Stimulated activated CD4-positive, alpha-beta T cell treated with anti-CD3 and anti-CD28 coated beads, Interleukin-4, amount 100 ng/mL, for 4 hours (primary cell): ENCODE data around the gene TMPRSS6.
"Not testable (repeated sequence)": the region's sequence is repeated elsewhere in the genome, so short reads cannot be mapped to it uniquely, and the experiment has no call there.

Source experiments
- DNase-seq, 2 experiments: peaks; one replicate each; pipeline ENCODE4 v3.0.0-alpha.2; 2020

Gene TMPRSS6

DNA sequence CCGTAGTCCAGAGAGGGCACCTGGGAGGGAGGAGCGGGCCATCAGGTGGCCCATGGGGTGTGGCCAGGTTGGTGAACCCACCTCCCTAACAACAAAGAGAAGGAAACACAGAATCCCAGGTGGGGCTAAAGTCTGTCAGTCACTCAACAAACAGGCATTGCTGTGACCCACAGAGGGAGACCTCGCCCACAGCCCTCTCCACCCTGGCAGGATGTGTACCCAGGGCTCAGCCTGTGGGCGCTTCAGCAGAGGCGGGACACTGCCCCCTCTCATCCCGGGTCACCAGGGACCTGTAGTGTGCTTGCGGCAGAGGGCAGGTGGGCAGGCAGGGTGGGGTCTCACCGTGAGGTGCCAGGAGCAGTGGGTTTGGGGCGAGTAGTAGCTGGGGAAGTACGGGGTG, 25.1 kb downstream of the TMPRSS6 start:
- DNase-seq = no peak

DNA sequence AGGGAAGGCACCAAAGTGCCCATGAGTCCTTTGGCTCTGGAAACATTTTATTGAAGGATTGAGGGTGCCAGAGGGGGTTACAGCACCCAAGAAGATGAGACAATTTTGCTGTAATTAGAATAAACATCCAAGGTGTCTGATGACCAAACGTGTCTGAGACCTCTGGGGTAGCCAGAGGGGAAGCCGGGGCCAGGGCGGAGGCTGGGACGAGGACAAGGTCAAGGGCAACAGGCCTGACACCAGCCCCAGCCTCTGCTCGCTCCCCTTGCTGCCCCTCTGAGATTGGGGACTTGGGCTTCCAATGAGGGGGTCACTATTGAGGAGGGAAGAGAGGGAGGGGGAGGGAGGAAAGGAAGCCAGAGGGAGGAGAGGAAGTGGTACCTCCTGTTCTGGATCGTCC, 25.6 kb downstream of the TMPRSS6 start:
- DNase-seq = no peak

DNA sequence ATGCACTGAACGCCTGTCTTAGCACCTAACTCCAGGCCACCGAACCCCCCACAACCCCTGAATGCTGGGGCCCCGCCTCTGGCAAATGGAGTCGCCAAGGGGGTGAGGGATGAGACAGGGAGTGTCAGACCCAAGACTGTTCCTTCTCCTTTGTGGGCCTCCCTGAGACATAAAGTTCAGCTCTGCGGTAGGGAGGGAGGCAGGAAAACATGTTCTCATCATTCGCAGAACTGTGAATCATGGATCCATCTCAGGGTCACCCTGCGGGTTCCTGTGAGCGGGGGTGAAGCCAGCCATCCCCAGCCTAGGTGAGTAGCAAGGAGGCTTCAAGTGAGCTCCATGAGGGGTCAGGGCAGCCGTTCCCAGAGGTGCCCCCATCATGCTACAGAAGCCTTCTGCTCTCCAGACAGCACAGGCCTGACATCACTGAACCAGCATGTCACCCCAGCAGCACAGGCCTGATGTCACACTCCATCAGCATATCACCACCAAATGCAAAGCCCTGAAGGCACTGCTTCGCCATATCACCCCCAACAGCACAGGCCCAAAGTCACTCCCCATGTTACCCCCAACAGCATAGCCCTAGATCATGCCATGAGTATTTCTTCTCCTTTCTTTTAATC, 27.2 kb downstream of the TMPRSS6 start:
- peak in 1 of 2 experiments; percentile 20 for DNase-seq

DNA sequence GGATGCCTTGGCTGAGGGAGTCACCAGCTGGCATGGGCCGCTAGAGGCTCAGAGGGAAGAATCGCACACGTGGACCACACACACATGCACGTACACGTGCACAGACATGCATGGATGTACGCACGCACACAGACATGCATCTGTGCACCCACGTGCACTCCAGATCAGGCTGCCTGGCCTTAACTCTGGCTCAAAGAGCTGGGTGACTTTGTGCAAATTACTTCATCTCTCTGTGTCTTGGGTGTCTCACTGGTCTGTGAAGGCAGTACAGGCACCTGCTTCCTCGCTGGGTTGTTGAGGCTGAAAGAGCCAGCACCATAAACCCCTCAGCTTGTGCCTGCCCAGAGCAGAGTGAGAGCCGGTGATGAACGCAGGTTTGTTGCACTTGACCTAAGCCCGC, 28.7 kb downstream of the TMPRSS6 start:
- no peak for DNase-seq

DNA sequence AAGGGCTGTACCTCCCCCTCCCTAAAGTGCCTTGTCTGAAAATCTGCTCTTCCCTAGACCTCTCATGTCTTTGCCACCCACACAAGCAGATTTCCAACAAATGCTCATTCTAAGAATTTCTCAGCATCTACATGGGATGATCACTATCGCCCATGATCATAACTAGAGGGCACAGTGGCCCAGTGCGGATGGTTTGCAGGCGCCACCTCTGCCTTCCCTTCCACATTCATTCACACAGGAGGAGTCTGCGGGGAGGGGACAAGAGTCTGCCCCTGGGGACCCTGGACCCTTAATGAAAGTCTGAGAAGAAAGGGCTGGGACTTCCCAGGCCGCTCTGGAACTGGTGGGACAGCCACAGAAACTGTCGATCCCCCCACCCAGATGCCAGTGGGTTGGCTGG, 29.1 kb downstream of the TMPRSS6 start:
- no peak for DNase-seq

DNA sequence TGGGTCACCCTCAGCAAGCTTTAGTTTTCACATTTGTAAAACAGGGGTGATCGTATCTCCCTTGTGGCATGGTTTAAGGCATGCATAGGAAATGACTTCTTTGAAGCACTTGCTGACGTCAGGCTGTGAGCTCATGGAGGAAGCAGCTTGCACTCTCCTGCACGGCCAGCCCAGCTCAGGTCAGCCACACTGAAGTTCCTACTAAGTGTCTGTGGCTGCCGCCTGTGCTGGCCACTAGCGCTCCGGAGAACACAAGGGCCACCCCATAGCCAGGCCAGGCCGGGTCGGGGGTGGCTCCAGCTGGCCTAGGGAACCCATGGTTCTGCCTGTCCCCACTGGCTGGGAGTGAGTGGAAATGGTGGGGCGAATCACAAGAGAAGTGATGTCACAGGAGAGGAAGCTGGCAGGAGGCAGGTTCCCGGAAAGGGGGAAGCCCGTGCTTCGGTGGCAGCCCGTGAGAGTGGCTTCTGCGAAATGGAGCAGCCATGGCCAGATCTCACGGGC, 29.8 kb downstream of the TMPRSS6 start:
- peak; percentile 58 to 83 for DNase-seq

DNA sequence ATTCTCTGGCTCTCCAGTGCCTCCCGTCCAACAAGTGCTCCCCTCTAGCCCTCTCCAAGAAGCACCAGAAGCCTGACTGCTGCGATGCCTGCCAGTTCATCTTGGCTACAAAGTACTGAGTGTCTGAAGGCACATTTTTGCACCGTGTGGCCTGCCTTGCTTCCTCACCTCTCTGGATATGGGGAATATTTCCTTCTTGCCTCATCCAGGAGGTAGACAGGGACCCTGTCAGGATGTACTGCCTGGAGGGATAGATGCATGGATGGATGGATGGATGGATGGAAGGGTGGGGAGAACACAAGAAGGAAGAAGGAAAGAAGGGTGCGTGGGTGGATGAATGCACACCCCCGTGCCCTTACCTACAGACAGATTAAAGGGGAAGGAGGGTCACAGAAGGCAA, 30.4 kb downstream of the TMPRSS6 start:
- DNase-seq = no peak

DNA sequence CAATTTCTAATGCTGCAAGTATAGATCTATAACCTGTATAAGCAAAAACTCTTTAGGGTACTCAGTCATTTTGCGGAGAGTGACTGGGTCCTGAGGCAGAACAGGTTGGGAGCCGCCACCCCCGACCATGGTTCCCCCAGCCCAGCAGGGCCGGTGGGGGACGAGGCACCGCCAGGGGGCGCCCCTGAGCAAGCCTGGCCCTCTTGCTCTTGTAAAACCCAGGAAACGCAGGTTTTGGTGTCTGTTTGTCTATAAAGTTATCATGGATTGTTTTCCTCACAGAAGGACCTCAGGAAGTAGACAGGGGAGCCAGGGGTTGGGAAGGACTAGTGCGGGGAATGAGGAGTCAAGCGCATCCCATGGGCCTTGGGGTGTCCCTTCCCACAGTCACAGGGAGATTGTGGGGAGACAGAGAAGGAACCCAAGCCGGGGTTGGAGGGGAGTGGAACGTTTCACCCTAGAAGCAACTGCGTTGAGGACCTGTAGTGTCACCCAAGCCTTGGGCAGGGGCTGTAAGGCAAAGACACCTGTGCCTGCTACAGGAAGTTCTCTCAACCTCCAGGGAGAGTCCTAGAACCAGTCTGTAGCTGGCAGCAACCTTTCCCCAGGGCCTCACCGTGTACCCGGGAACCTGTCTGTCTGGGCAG, 31.6 kb downstream of the TMPRSS6 start:
- peak; percentile 78 to 92 for DNase-seq

DNA sequence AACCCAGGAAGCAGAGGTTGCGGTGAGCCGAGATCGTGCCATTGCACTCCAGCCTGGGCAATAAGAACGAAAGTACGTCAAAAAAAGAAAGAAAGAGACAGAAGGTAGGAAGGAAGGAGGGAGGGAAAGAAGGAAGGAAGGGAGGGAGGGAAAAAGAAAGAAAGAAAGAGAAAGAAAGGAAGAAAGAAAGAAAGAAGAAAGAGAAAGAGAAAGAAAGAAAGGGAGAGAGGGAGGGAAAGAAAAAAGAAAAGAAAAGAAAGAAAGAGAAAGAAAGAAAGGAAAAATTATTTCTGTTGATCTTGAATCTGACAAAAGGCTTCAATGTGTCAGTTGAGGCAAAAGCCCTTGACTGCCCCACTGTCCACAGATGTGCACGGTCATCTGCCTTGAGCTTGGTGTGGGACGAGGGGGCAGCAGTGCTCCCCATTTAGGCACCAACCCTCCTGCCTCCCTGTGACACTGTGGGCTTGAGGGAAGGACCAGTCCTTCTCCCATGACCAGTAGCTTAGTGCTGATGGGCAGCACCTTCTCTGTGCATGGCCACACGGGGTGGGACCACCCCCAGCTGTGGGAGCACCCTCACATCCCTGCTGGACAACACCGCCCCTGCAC, 33.6 kb downstream of the TMPRSS6 start:
- no peak for DNase-seq

DNA sequence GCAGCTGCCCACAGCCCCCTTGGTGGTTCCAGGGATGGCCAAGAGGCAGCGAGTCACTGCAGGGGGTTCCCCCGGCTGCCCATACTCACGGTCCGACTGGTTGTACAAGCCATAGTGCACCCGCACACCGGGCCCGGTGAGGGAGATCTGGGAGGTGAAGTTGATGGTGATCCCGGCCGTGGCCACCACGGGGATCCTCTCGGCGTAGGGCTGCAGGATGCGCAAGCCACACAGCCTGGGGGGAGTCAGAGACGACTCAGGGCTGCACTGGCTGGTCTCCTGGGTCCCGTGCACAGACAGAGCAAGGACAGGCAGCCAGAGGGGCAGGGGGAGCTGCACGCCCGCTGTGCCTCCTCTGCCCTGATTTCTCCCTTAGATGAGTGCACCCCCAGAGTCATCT, 34.5 kb downstream of the TMPRSS6 start:
- no peak for DNase-seq

DNA sequence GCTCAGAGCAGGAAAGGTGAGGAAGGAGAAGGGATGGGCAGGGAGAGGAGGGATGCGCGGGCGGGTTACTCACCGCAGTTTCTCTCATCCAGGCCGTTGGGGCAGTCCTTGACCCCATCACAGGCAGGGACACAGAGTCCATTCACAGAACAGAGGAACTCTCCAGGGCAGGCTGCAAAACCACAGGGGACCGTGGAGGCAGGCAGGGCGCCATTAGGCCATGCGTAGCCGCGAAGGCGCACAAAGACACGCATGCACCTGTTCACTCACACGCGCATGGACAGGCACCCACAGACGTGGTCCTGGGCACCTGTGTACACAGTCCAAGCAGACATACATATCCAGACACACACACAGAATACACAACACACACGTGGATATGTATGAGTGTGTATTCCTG, 35.0 kb downstream of the TMPRSS6 start:
- no peak for DNase-seq

DNA sequence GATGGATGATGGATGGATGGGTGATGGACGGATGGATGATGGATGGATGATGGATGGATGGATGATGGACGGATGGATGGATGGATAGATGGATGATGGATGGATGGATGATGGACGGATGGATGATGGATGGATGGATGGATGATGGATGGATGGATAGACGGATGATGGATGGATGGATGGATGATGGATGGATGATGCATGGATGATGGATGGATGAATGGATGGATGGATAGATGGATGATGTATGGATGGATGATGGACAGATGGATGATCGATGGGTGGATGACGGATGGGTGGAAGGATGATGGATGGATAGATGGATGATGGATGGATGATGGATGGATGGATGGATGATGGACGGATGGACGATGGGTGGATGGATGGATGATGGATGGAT, 36.8 kb downstream of the TMPRSS6 start:
- DNase-seq = no peak

DNA sequence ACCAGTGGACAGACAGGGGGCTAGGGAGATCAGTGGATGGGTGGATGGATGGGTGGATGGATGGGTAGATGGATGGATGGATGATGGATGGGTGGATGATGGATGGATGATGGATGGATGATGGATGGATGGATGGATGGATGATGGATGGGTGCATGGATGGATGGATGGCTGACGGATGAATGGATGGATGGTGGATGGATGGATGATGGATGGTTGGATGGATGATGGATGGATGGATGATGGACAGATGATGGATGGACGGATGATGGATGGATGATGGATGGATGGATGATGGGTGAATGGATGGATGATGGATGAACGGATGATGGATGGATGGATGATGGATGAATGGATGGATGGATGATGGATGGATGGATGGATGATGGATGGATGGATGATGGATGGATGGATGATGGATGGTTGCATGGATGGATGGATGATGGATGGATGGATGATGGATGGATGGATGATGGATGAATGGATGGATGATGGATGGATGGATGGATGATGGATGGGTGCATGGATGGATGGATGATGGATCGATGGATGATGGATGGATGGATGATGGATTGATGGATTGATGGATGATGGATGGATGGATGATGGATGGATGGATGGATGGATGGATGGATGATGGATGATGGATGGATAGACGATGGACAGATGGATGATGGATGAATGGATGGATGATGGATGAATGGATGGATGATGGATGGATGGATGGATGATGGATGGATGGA, 37.5 kb downstream of the TMPRSS6 start:
- DNase-seq = not testable (repeated sequence)

DNA sequence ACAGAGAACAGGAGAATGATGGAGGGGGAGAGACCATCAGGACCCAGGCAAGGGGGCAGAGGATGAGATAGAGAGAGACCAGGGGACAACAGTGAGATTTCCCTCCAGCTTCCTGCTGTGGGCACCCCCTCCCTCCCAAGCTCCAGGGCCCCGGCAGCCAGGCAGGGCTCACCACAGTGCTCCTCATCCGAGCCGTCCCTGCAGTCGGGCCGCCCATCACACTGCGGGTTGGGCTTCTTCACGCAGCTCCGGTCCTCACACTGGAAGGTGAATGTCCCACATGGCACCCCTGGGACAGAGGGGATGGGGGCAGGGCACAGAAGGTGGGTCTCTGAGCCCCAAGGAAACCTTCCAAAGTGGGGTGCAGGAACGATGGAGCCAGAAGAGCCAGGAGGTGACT, 38.8 kb downstream of the TMPRSS6 start:
- DNase-seq = no peak

DNA sequence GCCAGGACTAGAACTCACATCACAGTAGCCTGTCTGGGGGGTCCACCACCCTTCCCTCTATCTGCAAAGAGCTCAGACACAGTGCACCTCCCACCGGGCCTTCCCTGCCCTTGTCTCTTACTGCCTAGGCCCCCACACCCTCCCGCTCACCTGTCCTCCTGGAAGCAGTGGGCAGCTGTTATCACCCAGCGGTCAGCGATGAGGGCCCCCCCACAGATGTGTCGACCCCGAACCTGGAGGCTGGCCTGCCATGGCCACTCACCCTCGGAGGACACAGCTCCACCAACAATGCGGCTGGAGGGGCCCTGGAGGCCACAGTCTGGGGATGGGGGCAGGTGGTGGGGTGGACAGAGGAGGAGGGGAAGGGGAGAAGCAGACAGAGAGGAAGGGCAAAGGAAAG, 39.2 kb downstream of the TMPRSS6 start:
- no peak for DNase-seq

DNA sequence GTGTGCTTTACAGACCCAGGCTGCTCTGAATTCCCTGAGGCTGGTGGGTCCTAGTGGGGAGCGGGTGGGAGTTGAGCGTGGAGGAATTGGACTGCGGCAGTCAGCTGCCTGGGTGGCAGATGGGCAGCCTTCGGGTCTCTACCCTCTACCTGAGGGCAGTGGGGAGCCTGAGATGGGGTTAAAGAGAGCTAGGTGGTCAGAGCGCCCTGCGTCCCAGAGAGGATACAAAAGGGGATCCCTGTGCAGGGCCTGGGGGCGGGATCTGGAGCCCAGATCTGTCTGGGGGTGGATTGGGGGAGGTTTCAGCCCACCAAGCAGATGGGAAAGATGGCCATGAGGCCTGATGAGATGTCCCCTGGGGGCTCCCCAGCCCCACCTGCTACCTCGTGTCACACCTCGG, 39.8 kb downstream of the TMPRSS6 start:
- no peak for DNase-seq

DNA sequence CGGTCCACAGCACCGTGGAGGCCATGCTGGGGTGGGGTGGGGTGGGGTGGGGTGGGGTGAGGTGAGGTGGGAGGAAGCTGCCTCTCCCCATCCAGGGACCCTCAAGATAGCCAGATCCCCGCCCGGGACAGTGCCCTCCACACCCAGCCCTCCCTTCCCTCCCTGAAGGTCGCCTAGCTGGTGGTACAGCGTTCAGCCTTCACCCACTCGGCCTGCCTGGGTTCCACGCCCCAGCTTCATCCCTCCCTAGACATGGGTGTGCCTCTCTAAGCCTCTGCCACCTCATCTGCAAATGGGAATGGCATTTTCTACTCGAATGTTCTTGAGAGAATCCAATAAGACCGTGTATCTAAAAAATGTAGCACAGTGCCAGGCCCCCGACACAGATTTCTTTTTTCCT, 40.2 kb downstream of the TMPRSS6 start:
- no peak for DNase-seq

DNA sequence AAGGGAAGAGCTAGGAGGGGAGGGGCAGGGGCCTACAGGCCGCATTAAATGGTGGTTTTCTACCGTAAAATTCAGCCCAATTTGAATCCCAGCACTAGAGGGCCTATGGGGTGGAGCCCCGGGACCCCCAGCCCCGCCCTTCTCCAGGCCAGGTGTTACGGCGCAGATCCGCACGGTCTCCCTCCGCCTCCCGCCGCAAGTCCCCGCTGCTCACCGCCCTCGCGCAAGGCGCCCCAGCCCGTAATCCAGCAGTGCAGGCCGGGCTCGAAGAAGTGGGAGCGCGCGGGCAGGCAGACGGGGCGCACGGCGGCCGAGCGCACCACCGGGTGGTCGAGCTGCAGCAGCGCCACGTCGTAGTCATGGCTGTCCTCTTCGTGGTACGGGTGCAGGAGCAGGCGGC, 40.7 kb downstream of the TMPRSS6 start:
- no peak for DNase-seq

DNA sequence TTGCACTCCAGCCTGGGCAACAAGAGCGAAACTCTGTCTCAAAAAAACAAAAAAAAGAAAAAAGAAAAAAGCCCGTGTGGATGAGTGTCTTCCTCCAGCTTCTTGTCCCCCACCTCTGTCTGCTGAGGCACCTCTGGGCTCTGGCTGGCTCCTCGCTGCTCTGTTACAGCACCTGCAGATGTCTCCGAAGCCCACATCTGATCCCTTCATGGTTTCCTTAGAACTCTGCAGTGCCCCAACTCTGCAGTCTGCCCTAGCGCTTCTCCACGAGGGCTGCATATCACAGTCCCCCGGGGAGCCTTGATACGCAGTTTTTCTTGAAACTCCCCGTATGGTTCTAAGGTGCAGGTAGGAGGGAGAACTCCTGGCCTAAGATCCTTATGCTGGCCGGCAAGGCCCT, 42.1 kb downstream of the TMPRSS6 start:
- DNase-seq = no peak

DNA sequence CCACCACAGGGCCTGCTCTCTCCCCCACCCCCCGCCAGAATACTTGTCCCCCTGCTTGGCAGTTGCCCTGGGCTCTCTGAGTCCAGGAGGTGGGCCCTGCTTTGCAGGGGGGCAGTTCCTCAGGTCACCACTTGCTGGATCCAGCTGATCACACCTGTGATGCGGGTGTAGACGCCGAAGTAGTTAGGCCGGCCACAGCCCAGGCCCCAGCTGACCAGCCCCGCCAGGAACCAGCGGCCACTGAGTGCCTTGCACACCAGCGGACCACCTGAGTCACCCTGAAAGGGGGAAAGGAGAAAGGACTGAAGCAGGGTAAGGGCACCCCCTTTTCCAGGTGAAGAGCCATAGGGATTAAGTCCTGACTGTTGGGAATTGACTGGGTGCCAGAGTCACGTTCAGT, 43.6 kb downstream of the TMPRSS6 start:
- DNase-seq = no peak

DNA sequence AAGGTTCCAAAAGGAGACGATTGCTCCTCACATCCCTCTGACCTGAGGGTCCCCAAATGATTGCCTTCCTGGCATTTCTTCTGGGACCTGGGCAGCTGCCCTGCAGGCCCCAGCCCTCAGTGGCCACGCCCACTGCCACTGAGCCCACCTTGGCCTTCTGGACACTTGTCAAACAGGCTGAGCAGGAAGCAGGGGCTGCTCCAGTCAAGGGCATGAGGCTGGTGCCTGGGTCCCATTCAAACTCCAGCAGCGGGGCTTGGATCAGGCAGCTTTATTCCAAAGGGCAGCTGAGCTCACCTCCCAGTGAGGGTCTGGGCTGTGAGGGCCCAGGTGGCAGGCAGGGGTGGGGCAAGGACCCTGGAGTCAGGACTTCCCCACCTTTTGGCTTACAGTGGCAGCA, 44.3 kb downstream of the TMPRSS6 start:
- DNase-seq = no peak

DNA sequence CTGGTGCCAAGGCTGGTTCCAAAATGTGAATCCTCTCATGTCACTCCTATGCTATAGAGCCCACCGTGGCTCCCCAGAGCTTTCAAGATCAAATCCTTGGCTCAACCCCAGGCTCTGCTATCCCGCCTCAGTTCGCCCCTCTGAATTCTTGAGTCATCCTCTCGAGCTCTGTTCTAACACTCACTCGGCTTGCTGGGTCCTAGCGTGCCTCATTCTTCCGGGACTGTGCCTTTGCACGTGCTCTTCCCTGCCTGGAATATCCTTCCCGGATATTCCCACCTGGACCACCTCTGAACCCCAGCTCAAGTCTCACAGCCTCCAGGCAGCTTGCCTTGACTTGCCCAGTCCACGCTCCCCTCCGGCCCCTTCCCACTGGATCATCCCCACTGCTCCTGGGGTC, 45.0 kb downstream of the TMPRSS6 start:
- no peak for DNase-seq
